ENCODE data around the gene NBPF1. TPM values are rescaled to one million over a fixed set of nuclear protein-coding genes. Genes with fewer than 3 reads are reported as not detected.
A peak's percentile ranks its signal among the peaks of the same experiment; 100 is the strongest.
"Not testable (repeated sequence)": the region's sequence is repeated elsewhere in the genome, so short reads cannot be mapped to it uniquely, and the experiment has no call there.

The NBPF1 gene
- total RNA-seq, 1 donor from 2014 or later = 35.3 TPM

- H3K27me3 ChIP-seq (ENCODE audit: low read depth); H3K36me3 ChIP-seq; DNase-seq; H3K4me1 ChIP-seq; intact Hi-C loops (cut with DNase I); H3K9me3 ChIP-seq; H3K27ac ChIP-seq: not testable (repeated sequence)
- peak overlapping the region; percentile 35 for H3K4me3 ChIP-seq
- peak; percentile 78 to 84 for ATAC-seq
Measured at GRCh38 chr1:16534829-16535456, 78.4 kb downstream of the NBPF1 start.

GRCh38 chr1:16534239-16534828 lies 79.0 kb downstream of the NBPF1 start:
- ATAC-seq = peak; percentile 45 to 74
- DNase-seq; H3K9me3 ChIP-seq; intact Hi-C loops (cut with DNase I); H3K27ac ChIP-seq; H3K4me1 ChIP-seq; H3K36me3 ChIP-seq; H3K27me3 ChIP-seq (ENCODE audit: low read depth): not testable (repeated sequence)
- H3K4me3 ChIP-seq = peak overlapping the region; percentile 21

- intact Hi-C loops (cut with DNase I); ATAC-seq; H3K27ac ChIP-seq; H3K4me3 ChIP-seq; DNase-seq; H3K9me3 ChIP-seq; H3K4me1 ChIP-seq; H3K27me3 ChIP-seq (ENCODE audit: low read depth); H3K36me3 ChIP-seq: not testable (repeated sequence)
Measured at GRCh38 chr1:16532235-16532991, 81.0 kb downstream of the NBPF1 start.

- DNase-seq; H3K27me3 ChIP-seq (ENCODE audit: low read depth); H3K27ac ChIP-seq; intact Hi-C loops (cut with DNase I); H3K9me3 ChIP-seq; H3K36me3 ChIP-seq; H3K4me1 ChIP-seq; H3K4me3 ChIP-seq; ATAC-seq: not testable (repeated sequence)
Measured at GRCh38 chr1:16528338-16528737, 85.0 kb downstream of the NBPF1 start.

- H3K9me3 ChIP-seq; H3K4me3 ChIP-seq; intact Hi-C loops (cut with DNase I); H3K36me3 ChIP-seq; H3K27ac ChIP-seq; H3K4me1 ChIP-seq; H3K27me3 ChIP-seq (ENCODE audit: low read depth); DNase-seq: not testable (repeated sequence)
- peak; percentile 71 for ATAC-seq
Measured at GRCh38 chr1:16525769-16526168, 87.6 kb downstream of the NBPF1 start.

GRCh38 chr1:16521679-16522078 lies 91.7 kb downstream of the NBPF1 start:
- H3K4me3 ChIP-seq = not testable (repeated sequence)

GRCh38 chr1:16521288-16521583 lies 92.1 kb downstream of the NBPF1 start:
- no peak for TF ChIP-seq CTCF (IDR thresholded peaks at IDR 0.05)
- no peaks in the 10 kb centered on the region for H3K4me1 ChIP-seq
- peaks cover 17% of the 10 kb centered on the region for H3K27me3 ChIP-seq (ENCODE audit: low read depth)
- no peaks in the 10 kb centered on the region for H3K9me3 ChIP-seq
- no peak overlapping the region for H3K4me3 ChIP-seq
- intact Hi-C loops (cut with DNase I) = no loop called here
- DNase-seq (no peak), ATAC-seq (no peak)
- H3K36me3 ChIP-seq = no peaks in the 10 kb centered on the region
- H3K27ac ChIP-seq = no peak overlapping the region

More at GRCh38 chr1:16521679-16522078, 91.7 kb downstream of the NBPF1 start:
- intact Hi-C loops (cut with DNase I); ATAC-seq; H3K27ac ChIP-seq; H3K4me1 ChIP-seq; H3K36me3 ChIP-seq; H3K9me3 ChIP-seq; DNase-seq: not testable (repeated sequence)
- peaks cover 17% of the 10 kb centered on the region for H3K27me3 ChIP-seq (ENCODE audit: low read depth)

GRCh38 chr1:16520435-16521287 lies 92.7 kb downstream of the NBPF1 start:
- H3K9me3 ChIP-seq; DNase-seq; H3K4me1 ChIP-seq; H3K27ac ChIP-seq; H3K36me3 ChIP-seq; intact Hi-C loops (cut with DNase I); ATAC-seq: not testable (repeated sequence)
- H3K4me3 ChIP-seq = peak overlapping the region; percentile 8
- peaks cover 17% of the 10 kb centered on the region for H3K27me3 ChIP-seq (ENCODE audit: low read depth)

- ATAC-seq; DNase-seq; H3K27ac ChIP-seq; H3K4me1 ChIP-seq; H3K36me3 ChIP-seq; H3K4me3 ChIP-seq; intact Hi-C loops (cut with DNase I); H3K9me3 ChIP-seq: not testable (repeated sequence)
- H3K27me3 ChIP-seq (ENCODE audit: low read depth) = peaks cover 17% of the 10 kb centered on the region
Measured at GRCh38 chr1:16519255-16519951, 94.0 kb downstream of the NBPF1 start.

GRCh38 chr1:16518913-16519254 lies 94.5 kb downstream of the NBPF1 start:
- H3K4me1 ChIP-seq; H3K27ac ChIP-seq; ATAC-seq; H3K9me3 ChIP-seq; DNase-seq; intact Hi-C loops (cut with DNase I); H3K4me3 ChIP-seq; H3K36me3 ChIP-seq: not testable (repeated sequence)
- H3K27me3 ChIP-seq (ENCODE audit: low read depth) = peaks cover 17% of the 10 kb centered on the region

- H3K36me3 ChIP-seq; ATAC-seq; H3K4me1 ChIP-seq; H3K9me3 ChIP-seq; H3K27ac ChIP-seq; intact Hi-C loops (cut with DNase I); H3K4me3 ChIP-seq; DNase-seq: not testable (repeated sequence)
- H3K27me3 ChIP-seq (ENCODE audit: low read depth) = peaks cover 17% of the 10 kb centered on the region
Measured at GRCh38 chr1:16516694-16517410, 96.5 kb downstream of the NBPF1 start.
